Panc1 (cell line): ENCODE results near the gene NFKBIB. TPM values are rescaled to one million over a fixed set of nuclear protein-coding genes. Genes with fewer than 3 reads are reported as not detected.

Source experiments
- ATAC-seq: fragments of 200-7000 bp; cut with Tn5 transposase; 2 replicates; pipeline ENCODE4 v1.9.1; 2020; ENCODE audit warnings: mild to moderate bottlenecking, moderate library complexity
- Bru-seq: library from RNA; stranded (reverse); fragments of 400-500 nt; gene quantifications from one replicate; lab custom pipeline; 2021; lab: Mats Ljungman, UMichigan
- BruChase-seq, 2 experiments: library from RNA; stranded (reverse); fragments of 400-500 nt; gene quantifications; one replicate each; lab custom pipeline; 2021; lab: Mats Ljungman, UMichigan
- BruUV-seq: library from RNA; stranded (reverse); fragments of 400-500 nt; replicated peaks from 2 replicates; lab custom pipeline; 2021; lab: Mats Ljungman, UMichigan
- CTCF ChIA-PET: fragments of 300-600 bp; sonication (Branson Sonifier 250); formaldehyde crosslinking; loops from one replicate; lab custom pipeline; 2022; ENCODE audit warnings: antibody characterized with exemption; lab: Charles Lee
- POLR2A ChIA-PET: fragments of 300-600 bp; sonication (Branson Sonifier 250); formaldehyde crosslinking; loops from one replicate; lab custom pipeline; 2022; ENCODE audit warnings: antibody characterized with exemption; lab: Charles Lee
- DNase-seq: peaks from one replicate; pipeline ENCODE4 v3.0.0-alpha.2; 2010; ENCODE audit warnings: low read depth, low spot score
- H3K27ac ChIP-seq: 2 replicates; pipeline ENCODE4 v1.5.1; 2011; ENCODE audit warnings: mild to moderate bottlenecking, low read length, inconsistent platforms
- H3K27me3 ChIP-seq: fragments of 200-500 bp; sonication (Bioruptor generic); 2 replicates; pipeline ENCODE4 v1.6.0; 2014; ENCODE audit warnings: low read length, inconsistent platforms; ENCODE audit not compliant: control insufficient read depth, insufficient read depth
- H3K36me3 ChIP-seq: fragments of 200-500 bp; sonication (Bioruptor generic); 2 replicates; pipeline ENCODE4 v1.5.1; 2014; ENCODE audit warnings: inconsistent platforms, mild to moderate bottlenecking, low read length, moderate library complexity; ENCODE audit not compliant: control insufficient read depth, insufficient read depth
- H3K4me1 ChIP-seq: 2 replicates; pipeline ENCODE4 v1.5.1; 2011; ENCODE audit warnings: inconsistent platforms, mild to moderate bottlenecking, low read length, moderate library complexity; ENCODE audit not compliant: control insufficient read depth, insufficient read depth
- H3K4me3 ChIP-seq, 2 experiments: 2 replicates each; pipeline ENCODE4 v1.5.1; 2011 to 2012; ENCODE audit warnings: low read depth in 2 of 2, low read length in 2 of 2, mild to moderate bottlenecking in 2 of 2, inconsistent platforms in 1 of 2, moderate library complexity in 1 of 2
- H3K9me3 ChIP-seq: fragments of 200-500 bp; sonication (Bioruptor generic); 2 replicates; pipeline ENCODE4 v1.5.1; 2014; ENCODE audit warnings: low read depth, mild to moderate bottlenecking, inconsistent platforms, low read length, moderate library complexity; ENCODE audit not compliant: control insufficient read depth, insufficient read depth
- CTCF ChIP-seq: fragments of 450-650 bp; IDR thresholded peaks from 2 replicates; pipeline ENCODE4 v1.5.1; 2017; ENCODE audit warnings: mild to moderate bottlenecking
- POLR2AphosphoS5 ChIP-seq: IDR thresholded peaks from 2 replicates; pipeline ENCODE4 v1.6.1; 2012; ENCODE audit warnings: mild to moderate bottlenecking, low read depth, low read length, moderate library complexity
- REST ChIP-seq, 2 experiments: IDR thresholded peaks; 2 replicates each; pipeline ENCODE4 v1.6.1; 2011 to 2012; ENCODE audit warnings: low read depth in 2 of 2, control low read depth in 1 of 2, low read length in 1 of 2, mild to moderate bottlenecking in 1 of 2, moderate library complexity in 1 of 2; ENCODE audit not compliant: insufficient read depth in 1 of 2
- SIN3A ChIP-seq: IDR thresholded peaks from 2 replicates; pipeline ENCODE4 v1.6.1; 2012; ENCODE audit warnings: low read depth, mild to moderate bottlenecking, low read length, moderate library complexity, borderline replicate concordance; ENCODE audit not compliant: insufficient read depth
- TCF7L2 ChIP-seq: IDR thresholded peaks from 2 replicates; pipeline ENCODE4 v1.6.1; 2011; ENCODE audit warnings: mild to moderate bottlenecking, low read depth, low read length, inconsistent platforms
- in situ Hi-C: cut with HindIII; loops from 2 replicates; pipeline ENCODE4 v1.10.0; 2016; ENCODE audit warnings: low sequenced_read_pairs, low pct_unique_long_range_greater_than_20kb
- intact Hi-C: fragments of 100-400 bp; cut with micrococcal nuclease; formaldehyde crosslinking; loops from one replicate; pipeline ENCODE4 v1.10.0; 2022; ENCODE audit not compliant: unreplicated experiment
- long read RNA-seq: library from polyadenylated mRNA; unstranded; transcript quantifications from one replicate; pipeline ENCODE4 v2.0.0, GENCODE V29; 2021; ENCODE audit not compliant: unreplicated experiment
- polyA plus RNA-seq: library from polyadenylated mRNA; unstranded; fragments of >200 nt; gene quantifications from one replicate; pipeline ENCODE4 v1.2.1, GENCODE V29; 2012; ENCODE audit warnings: missing spikeins; ENCODE audit not compliant: insufficient read length
- total RNA-seq: library from RNA; stranded (reverse); gene quantifications from one replicate; pipeline ENCODE4 v1.2.1, GENCODE V29; 2021; ENCODE audit not compliant: unreplicated experiment

The NFKBIB gene, protein sequence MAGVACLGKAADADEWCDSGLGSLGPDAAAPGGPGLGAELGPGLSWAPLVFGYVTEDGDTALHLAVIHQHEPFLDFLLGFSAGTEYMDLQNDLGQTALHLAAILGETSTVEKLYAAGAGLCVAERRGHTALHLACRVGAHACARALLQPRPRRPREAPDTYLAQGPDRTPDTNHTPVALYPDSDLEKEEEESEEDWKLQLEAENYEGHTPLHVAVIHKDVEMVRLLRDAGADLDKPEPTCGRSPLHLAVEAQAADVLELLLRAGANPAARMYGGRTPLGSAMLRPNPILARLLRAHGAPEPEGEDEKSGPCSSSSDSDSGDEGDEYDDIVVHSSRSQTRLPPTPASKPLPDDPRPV
- 185 TPM for total RNA-seq
- polyA plus RNA-seq, result 222 TPM
- Bru-seq, nascent RNA, result percentile 95 among the genes with signal in this experiment
- percentile 96 among the genes with signal in this experiment for BruChase-seq, experiment 1, labeled RNA remaining after a 2-hour chase
- percentile 97 among the genes with signal in this experiment for BruChase-seq, experiment 2, labeled RNA remaining after a 6-hour chase
- long read RNA-seq, transcript NFKBIB-203 (5 exons, 2,200 nt), result minor isoform, 5 of 317 reads
- long read RNA-seq, transcript NFKBIB-201 (6 exons, 1,159 nt), result minor isoform, 60 of 317 reads
- long read RNA-seq, transcript NFKBIB-204 (5 exons, 1,929 nt), result major isoform, 147 of 317 reads
- long read RNA-seq, partial matches to known transcripts, result 28 of 317 reads
- long read RNA-seq, other reads (novel, unspliced or antisense), result 77 of 317 reads

DNA sequence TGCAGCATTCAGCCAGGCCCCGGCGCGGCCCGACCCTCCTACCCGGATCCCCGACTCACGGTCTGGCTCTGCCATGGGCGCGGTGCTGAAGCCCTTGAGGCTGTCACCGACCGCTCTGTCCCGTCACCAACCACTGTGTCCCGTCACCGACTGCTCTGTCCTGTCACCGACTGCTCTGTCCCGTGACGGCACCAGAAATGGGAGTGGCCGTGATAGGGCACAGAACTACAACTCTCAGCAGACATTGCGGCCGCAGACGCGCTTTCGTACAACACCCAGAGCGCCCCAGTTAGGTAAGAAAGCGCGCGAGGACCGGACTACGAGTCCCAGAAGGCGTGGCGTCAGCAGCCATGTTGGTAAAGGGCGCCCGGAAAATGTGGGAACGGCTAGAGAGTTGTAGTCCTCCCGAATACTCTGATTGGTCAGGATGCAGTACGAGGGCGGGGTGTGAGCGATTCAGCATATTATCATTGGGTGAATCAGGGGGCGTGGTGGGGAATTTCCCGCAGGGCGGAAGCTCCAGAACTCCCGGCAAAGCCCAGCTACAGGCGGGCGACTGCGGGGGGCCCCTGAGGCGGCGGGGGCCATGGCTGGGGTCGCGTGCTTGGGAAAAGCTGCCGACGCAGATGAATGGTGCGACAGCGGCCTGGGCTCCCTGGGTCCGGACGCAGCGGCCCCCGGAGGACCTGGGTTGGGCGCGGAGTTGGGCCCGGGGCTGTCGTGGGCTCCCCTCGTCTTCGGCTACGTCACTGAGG lies at the start of gene NFKBIB, which contains the start of gene SIRT2:
Gene NFKBIB, plus strand, starts transcription at position 523 of the 755 bp plus-strand sequence. Its CDS starts 64 bp downstream, at position 587.
Gene SIRT2, minus strand, starts transcription at position 172 of the 755 bp plus-strand sequence. Its CDS starts 97 bp downstream, at position 75.
- no peaks in the 10 kb centered on the region for H3K36me3 ChIP-seq
- ATAC-seq, result peak; percentile 97
- peaks cover 21% of the 10 kb centered on the region for H3K4me1 ChIP-seq
- no peaks in the 10 kb centered on the region for H3K27me3 ChIP-seq
- peak within 1 kb of the TSS; percentile 55 to 75 for H3K4me3 ChIP-seq
- H3K9me3 ChIP-seq, result peaks cover 6% of the 10 kb centered on the region; the same call in 1 of the 2 replicates
- POLR2A ChIA-PET, result interaction anchor here (0.5 to 1.7 kb wide), 12 partner anchors 10 to 281 kb away, joined by 3 to 30 read pairs (median 6); partner anchors contain the start of genes EIF3K, HNRNPL, MRPS12 and SARS2
- BruUV-seq, result no TSS peak
- DNase-seq, result peak; percentile 100
- TF ChIP-seq TCF7L2 (peak; percentile 89), POLR2AphosphoS5 (peak; percentile 98), SIN3A (peak; percentile 98), REST (IDR thresholded peaks at IDR 0.05; ENCODE audit: insufficient read depth in 1 of 2, low read depth in 2 of 2, low read length in 1 of 2) (no peak), CTCF (no peak)
- CTCF ChIA-PET, result interaction anchor here (0.5 to 1.6 kb wide), 7 partner anchors 12 to 497 kb away, joined by 3 to 19 read pairs (median 6); partner anchors contain the start of genes MRPS12 and SARS2
- in situ Hi-C loops (no loop called here), intact Hi-C loops (loop anchor here (5.0 kb wide), 1 partner anchor 47 kb away; no protein-coding TSS in a partner anchor)
- H3K27ac ChIP-seq, result peak within 1 kb of the TSS; percentile 89
